ENCODE data around the gene IGFBP4. TPM values are rescaled to one million over a fixed set of nuclear protein-coding genes. Genes with fewer than 3 reads are reported as not detected.
A peak's percentile ranks its signal among the peaks of the same experiment; 100 is the strongest.

Gene IGFBP4
- total and polyA plus RNA-seq, 2 of the 13 experiments (the other 11 are each of a cell fraction or from before 2014, with no cell fraction given): 4.1 to 49.0 TPM

GRCh38 chr17:40448639-40449261 lies 5.5 kb downstream of the IGFBP4 start (continued):
- TF ChIP-seq NR2F6 (IDR thresholded peaks at IDR 0.05) (peak; percentile 83), NR2F6 (CRISPR knock-in tag; IDR thresholded peaks at IDR 0.05) (peak; percentile 92), ZSCAN25 (CRISPR knock-in tag; IDR thresholded peaks at IDR 0.05) (no peak; the same call in 1 of the 2 replicates), ZNF496 (CRISPR knock-in tag; IDR thresholded peaks at IDR 0.05; ENCODE audit: insufficient replicate concordance) (no peak), ZNF432 (CRISPR knock-in tag; IDR thresholded peaks at IDR 0.05; ENCODE audit: borderline replicate concordance) (no peak), SP2 (CRISPR knock-in tag; IDR thresholded peaks at IDR 0.05) (no peak), ATF1 (CRISPR knock-in tag; IDR thresholded peaks at IDR 0.05) (no peak), ZNF121 (CRISPR knock-in tag; IDR thresholded peaks at IDR 0.05) (peak; percentile 67), ZNF614 (CRISPR knock-in tag; IDR thresholded peaks at IDR 0.05; ENCODE audit: borderline replicate concordance) (no peak), SNRNP70 (IDR thresholded peaks at IDR 0.05; ENCODE audit: low read depth, low read length) (no peak), CBX2 (IDR thresholded peaks at IDR 0.05; ENCODE audit: low read depth, low read length) (no peak), CBX2 (CRISPR knock-in tag; IDR thresholded peaks at IDR 0.05; ENCODE audit: low read depth) (no peak), ZNF225 (CRISPR knock-in tag; IDR thresholded peaks at IDR 0.05) (no peak), ELF3 (CRISPR knock-in tag; IDR thresholded peaks at IDR 0.05) (peak; percentile 75; the same call in 1 of the 2 replicates), ZNF138 (CRISPR knock-in tag; IDR thresholded peaks at IDR 0.05; ENCODE audit: low read depth) (no peak), HOXA7 (CRISPR knock-in tag; IDR thresholded peaks at IDR 0.05) (no peak), UBTF (CRISPR knock-in tag; IDR thresholded peaks at IDR 0.05) (peak; percentile 54), CREM (IDR thresholded peaks at IDR 0.05) (peak; percentile 69), CREM (CRISPR knock-in tag; IDR thresholded peaks at IDR 0.05) (no peak), ZNF337 (CRISPR knock-in tag; IDR thresholded peaks at IDR 0.05; ENCODE audit: borderline replicate concordance, low read depth) (no peak), GABPA (IDR thresholded peaks at IDR 0.05; ENCODE audit: low read depth, low read length) (no peak), GABPA (CRISPR knock-in tag; IDR thresholded peaks at IDR 0.05; ENCODE audit: low read depth) (no peak), ADNP (CRISPR knock-in tag; IDR thresholded peaks at IDR 0.05) (0 out of 2 replicates have a peak, but pooled peaks have one; percentile 58), SNAPC2 (CRISPR knock-in tag; IDR thresholded peaks at IDR 0.05) (peak; percentile 57; the same call in 1 of the 2 replicates), KDM5B (CRISPR knock-in tag; IDR thresholded peaks at IDR 0.05; ENCODE audit: borderline replicate concordance) (no peak), ZNF788 (CRISPR knock-in tag; IDR thresholded peaks at IDR 0.05; ENCODE audit: borderline replicate concordance) (peak; percentile 96; the same call in 1 of the 2 replicates), MAZ (IDR thresholded peaks at IDR 0.05; ENCODE audit: borderline replicate concordance, low read depth, low read length) (no peak), MAZ (CRISPR knock-in tag; IDR thresholded peaks at IDR 0.05; ENCODE audit: low read depth) (peak; percentile 79), ZNF451 (CRISPR knock-in tag; IDR thresholded peaks at IDR 0.05) (no peak; the same call in 1 of the 2 replicates), MED8 (CRISPR knock-in tag; IDR thresholded peaks at IDR 0.05; ENCODE audit: insufficient replicate concordance) (no peak), MZF1 (CRISPR knock-in tag; IDR thresholded peaks at IDR 0.05; ENCODE audit: borderline replicate concordance) (no peak), CCAR2 (optimal IDR thresholded peaks at IDR 0.05; ENCODE audit: low read depth, low read length) (no peak), ZNF670 (CRISPR knock-in tag; IDR thresholded peaks at IDR 0.05; ENCODE audit: borderline replicate concordance) (no peak), KDM3A (CRISPR knock-in tag; IDR thresholded peaks at IDR 0.05; ENCODE audit: low read depth) (peak; percentile 79; the same call in 1 of the 2 replicates)

All from HepG2 (cell line).